ENCODE data around the gene CTU1.
A peak's percentile ranks its signal among the peaks of the same experiment; 100 is the strongest.

Gene CTU1

DNA sequence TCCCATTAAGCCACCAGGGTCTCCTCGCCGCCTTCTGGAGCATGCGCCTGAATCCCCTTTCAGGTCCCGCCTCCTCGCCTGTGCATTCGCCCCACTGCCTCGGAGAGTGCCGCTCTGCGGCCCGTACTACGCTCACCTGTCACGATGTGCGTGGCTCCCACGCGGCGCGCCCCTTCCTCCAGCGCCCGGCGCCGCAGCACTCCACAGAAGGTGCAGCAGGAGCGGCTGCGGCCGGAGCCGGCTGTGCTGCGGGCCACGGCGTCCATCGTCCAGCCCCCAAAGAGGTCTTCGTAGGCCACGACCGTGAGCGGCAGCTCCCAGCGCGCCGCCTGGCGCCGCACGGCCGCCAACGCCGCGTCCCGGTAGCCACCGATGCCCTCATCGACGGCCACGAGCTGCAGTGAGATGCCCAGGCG lies 4.3 kb downstream of the CTU1 start:
- no peak for DNase-seq (ENCODE audit: low read depth, low spot score)

- no peak for DNase-seq (ENCODE audit: low read depth, low spot score)
Measured at GRCh38 chr19:51102991-51103390, 5.2 kb downstream of the CTU1 start.

GRCh38 chr19:51101171-51101865 lies 6.9 kb downstream of the CTU1 start:
- DNase-seq (ENCODE audit: low read depth, low spot score), result no peak

- DNase-seq (ENCODE audit: low read depth, low spot score), result no peak
Measured at GRCh38 chr19:51100601-51101000, 7.6 kb downstream of the CTU1 start.

GRCh38 chr19:51099047-51099382 lies 9.2 kb downstream of the CTU1 start:
- no peak for DNase-seq (ENCODE audit: low read depth, low spot score)

DNA sequence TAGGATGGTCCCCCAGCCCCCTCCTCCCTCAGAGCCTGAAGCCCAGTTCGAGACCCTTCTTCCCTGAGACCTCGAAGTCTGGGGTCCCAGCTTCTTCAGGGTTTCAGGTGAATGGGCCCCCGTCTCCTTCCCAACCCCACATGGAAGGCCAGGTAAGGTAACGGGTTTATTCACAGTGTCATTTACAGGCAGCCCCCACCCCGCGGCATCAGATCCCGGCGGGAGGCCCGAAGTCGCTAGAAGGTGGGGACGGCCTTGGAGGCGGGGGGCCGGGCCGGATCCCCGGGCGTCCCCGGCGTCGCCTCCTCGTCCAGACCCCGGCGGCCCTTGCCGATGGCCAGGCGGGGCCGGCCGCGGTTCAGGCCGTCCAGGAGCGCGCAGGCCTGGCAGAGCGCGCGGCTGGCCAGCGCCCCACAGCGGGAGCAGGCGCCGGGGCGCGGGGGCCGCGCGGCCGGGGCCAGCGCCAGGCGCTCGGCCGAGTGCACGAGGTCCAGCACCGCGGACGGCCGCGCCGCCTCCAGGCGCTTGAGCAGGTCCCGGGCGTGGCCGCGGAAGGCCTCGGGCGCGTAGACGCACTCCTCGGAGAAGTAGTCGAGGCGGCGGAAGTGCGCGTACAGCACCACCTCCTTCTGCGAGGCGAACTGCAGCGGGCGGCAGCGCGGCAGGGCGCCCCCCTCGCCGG lies 9.7 kb downstream of the CTU1 start:
- no peak for DNase-seq (ENCODE audit: low read depth, low spot score)

- no peak for DNase-seq (ENCODE audit: low read depth, low spot score)
Measured at GRCh38 chr19:51097796-51098195, 10.4 kb downstream of the CTU1 start.

DNA sequence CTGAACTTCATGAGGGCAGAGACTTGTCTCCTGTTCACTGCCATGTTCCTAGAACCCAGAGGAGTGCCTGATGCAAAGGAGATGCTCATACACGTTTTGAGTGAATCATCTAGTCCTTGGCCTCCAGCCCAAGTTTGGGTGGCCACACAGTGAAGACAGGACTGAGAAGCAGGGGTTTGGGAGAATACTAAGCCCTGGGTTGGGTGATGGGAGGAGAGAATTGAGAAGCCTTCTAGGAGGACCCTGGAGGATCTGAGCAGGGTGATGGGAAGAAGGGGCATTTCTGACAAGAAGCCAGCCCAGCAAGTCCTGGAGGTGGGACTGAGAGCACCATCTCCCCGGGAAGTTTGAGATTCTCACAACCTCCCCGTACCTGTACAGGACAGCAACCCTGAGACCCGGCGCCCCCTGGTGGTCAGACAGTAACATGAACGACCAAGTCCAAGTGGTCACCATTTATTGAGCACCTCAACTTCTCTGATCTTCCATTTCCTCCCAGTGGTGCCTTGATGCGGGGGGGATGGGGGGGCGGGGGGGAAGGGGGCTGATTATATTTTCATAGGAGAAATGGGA lies 11.0 kb downstream of the CTU1 start:
- peak; percentile 36 for DNase-seq (ENCODE audit: low read depth, low spot score)

GRCh38 chr19:51096473-51097165 lies 11.6 kb downstream of the CTU1 start:
- no peak for DNase-seq (ENCODE audit: low read depth, low spot score)

- no peak for DNase-seq (ENCODE audit: low read depth, low spot score)
Measured at GRCh38 chr19:51094696-51095279, 13.4 kb downstream of the CTU1 start.

DNA sequence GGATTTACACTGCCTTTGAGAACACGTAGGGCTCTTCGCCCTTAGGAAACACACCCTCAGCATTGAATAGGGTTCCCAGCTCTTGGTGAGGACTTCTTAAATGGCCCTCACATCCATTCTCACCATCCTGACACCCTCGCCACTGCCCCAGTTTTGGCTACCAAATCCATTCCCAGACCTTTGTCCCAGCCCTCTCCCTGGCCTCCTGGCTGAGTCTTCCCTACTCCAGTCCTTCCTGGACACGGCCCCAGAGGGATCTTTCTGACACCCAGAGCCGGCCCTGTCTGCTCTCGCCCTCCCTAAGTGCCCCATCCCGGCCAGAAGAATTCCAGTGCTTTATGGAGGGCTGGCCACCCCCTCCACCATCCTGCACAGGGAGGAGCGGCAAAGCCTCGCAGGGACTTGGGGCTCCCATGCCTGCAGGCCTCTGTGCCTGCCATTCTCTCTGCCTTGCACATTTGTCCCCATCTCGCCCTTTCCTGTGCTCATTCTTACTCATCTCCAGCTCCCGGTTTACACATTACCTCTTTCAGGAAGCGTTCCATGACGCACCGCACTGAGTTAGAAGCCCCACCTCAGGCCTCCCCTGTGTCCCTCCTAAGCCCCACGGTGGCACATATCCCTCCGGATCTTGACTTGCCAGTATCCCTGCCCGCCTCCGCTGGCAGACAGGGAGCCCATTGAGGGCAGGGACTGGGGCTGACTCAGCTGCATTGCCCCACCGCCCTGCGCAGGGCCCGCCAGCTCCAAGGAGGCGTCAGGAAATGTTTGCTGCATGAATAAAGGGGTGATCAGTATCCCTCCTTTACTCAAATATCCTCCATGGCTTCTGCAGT lies 14.5 kb downstream of the CTU1 start:
- no peak for DNase-seq (ENCODE audit: low read depth, low spot score)

DNA sequence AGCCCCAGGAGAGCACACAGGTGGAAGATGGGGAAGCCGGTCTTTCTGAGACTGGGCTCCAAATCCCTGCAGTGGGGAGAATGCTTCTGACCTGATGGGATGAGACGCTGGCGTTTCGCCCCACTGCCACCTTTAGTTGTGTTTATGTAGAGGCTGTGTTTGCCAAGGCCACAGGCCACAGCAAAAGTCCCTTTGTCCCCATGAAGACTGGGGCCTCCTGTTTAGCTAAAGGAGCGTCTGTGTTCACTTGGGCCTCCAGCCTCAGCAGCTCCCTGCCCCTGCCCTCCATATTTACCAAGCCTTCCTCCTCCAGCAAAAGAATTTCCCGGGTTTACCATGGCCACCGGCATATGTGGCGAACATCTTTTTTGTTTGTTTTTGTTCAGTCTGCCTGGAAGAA lies 15.1 kb downstream of the CTU1 start:
- no peak for DNase-seq (ENCODE audit: low read depth, low spot score)

GRCh38 chr19:51091895-51092873 lies 16.0 kb downstream of the CTU1 start:
- DNase-seq (ENCODE audit: low read depth, low spot score), result no peak

GRCh38 chr19:51091126-51091525 lies 17.1 kb downstream of the CTU1 start:
- DNase-seq (ENCODE audit: low read depth, low spot score), result no peak

GRCh38 chr19:51090471-51090870 lies 17.7 kb downstream of the CTU1 start:
- DNase-seq (ENCODE audit: low read depth, low spot score), result no peak

DNA sequence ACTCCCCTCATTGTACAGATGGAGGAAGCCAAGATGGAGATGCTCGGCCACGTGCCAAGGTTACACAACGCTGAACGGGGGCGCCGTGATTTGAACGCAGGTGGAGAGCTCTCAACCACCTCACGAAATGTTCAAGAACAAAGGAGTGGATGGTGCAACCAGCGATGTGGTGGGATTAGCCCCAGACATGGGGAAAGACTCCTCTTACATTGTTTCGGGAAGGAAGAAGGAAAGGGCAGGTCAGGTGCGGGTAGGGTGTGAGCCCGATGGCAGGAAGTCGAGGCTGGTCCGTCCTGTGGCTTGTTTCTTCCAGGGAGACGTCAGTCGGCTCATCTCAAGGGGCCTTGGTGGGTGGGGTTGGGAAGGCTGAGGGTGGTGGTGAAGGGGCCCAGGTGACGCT lies 18.4 kb downstream of the CTU1 start:
- DNase-seq (ENCODE audit: low read depth, low spot score), result no peak

DNA sequence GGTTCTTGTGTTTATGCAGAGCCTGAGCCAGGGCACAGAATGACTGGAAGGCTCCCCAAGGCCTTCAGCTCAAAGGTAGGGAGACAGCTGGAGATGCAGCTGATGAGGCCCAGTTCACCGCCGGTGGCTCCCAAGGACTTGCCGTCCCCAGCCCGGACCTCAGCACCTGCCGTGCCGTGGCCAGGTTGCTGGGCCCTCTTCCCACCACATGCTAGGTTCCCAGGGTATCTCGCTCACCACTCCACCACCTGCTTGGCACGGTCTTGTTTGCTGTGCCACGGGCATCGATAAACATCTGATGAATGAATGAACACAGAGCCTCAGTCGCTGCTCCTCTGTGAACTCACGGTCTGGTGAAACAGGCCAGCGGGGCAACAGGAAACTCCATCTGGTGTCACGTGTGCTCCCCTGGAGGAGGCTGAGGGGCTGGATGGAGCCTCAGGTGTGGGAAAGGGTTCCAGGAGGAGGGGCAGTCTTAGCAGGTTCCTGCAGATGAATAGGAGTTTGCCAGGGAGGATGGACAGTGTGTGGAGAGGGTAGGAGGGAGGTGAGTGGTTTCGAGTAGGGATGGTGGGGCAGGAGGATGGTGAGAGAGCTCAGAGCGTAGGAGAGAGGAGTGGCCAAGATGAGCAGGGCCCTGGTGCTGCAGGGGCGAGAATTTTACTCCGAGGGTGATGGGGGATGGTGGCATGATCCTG lies 21.9 kb downstream of the CTU1 start:
- DNase-seq (ENCODE audit: low read depth, low spot score), result no peak

DNA sequence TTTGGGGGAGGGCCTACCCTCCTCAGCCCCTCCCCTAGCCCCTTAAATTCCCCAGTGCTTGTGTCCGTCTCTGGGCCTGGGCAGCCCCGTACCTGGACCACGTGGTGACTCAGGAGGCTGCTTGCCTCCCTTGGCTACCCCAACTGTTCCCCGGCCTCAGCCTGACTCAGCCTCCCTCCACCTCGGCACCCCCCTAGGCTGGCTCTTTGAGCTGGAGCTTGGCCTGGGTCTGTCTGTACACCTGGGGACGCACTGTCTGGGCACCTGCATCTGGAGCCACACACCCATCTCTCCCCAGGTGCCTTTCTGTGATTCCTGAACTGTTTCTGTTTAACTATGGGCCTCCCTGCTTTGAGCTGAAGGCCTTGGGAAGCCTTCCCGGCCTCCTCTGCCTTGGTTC lies 23.7 kb downstream of the CTU1 start:
- no peak for DNase-seq (ENCODE audit: low read depth, low spot score)

DNA sequence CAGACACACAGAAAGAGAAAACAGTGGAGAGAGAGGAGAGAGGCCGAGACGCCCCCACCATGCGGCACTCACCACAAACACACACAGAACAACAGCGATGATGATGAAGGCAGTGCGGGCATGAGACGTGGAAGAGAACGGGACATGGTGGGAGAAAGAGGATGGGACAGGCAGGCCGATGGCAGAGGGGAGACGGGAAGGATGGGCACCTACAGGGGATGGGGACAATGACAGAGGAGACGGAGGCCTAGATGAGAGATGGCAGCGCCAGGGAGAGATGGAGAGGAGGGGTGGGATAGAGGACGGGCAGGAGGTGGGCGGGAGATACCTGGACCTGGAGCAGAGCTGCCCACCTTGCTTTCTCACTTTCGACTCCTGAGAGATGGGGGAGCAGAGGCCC lies 24.4 kb downstream of the CTU1 start:
- no peak for DNase-seq (ENCODE audit: low read depth, low spot score)

DNA sequence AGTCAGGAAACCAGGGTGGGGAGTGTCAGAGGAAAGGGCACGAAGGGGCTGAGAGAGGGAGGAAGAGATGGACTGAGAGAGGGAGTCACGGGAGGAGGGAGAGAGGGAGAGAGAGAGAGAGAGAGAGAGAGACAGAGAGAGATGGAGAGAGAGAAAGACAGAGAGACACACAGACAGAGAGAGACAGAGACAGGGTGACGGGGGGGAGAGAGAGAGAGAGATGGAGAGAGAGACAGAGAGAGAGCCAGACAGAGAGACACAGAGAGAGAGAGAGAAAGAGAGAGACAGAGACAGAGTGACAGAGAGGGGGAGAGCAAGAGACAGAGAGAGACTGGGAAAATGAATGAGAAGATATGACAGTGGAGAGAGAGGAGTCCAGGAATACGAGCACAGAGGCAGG lies 25.0 kb downstream of the CTU1 start:
- DNase-seq (ENCODE audit: low read depth, low spot score), result no peak
